ENCODE measurements around the gene SLC13A3. TPM values are rescaled to one million over a fixed set of nuclear protein-coding genes. Genes with fewer than 3 reads are reported as not detected.

The SLC13A3 gene
- total RNA-seq, 1 donor from 2014 or later: 18.8 TPM

DNA sequence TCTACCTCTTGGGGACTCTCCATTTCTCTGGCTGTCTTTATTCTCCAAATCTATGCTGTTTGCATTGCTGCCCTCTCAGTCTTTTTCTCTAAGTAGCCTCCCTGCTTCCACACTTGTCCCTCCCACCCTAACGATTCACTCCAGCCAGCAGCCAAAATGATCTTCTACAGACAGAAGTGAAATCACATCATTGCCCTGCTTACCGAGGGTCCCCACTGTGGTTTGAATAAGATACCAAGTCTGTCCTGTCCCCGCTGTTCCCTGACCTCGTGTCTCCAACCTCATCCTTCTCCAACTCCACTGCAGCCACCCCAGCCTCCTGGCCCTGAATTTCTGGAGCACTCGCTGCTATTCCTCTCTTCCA is 89.3 kb downstream of the SLC13A3 start:
- Mint-ChIP-seq H3K36me3 (no peaks in the 10 kb centered on the region), H3K27me3 (ENCODE audit: low read depth) (peaks cover 2% of the 10 kb centered on the region), H3K4me1 (no peaks in the 10 kb centered on the region), H3K4me3 (no peak overlapping the region), H3K27ac (no peak overlapping the region), H3K9me3 (no peaks in the 10 kb centered on the region)
- TF ChIP-seq, protein P1, sequence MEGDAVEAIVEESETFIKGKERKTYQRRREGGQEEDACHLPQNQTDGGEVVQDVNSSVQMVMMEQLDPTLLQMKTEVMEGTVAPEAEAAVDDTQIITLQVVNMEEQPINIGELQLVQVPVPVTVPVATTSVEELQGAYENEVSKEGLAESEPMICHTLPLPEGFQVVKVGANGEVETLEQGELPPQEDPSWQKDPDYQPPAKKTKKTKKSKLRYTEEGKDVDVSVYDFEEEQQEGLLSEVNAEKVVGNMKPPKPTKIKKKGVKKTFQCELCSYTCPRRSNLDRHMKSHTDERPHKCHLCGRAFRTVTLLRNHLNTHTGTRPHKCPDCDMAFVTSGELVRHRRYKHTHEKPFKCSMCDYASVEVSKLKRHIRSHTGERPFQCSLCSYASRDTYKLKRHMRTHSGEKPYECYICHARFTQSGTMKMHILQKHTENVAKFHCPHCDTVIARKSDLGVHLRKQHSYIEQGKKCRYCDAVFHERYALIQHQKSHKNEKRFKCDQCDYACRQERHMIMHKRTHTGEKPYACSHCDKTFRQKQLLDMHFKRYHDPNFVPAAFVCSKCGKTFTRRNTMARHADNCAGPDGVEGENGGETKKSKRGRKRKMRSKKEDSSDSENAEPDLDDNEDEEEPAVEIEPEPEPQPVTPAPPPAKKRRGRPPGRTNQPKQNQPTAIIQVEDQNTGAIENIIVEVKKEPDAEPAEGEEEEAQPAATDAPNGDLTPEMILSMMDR (IDR thresholded peaks at IDR 0.05; ENCODE audit: unreplicated experiment): no peak
- DNase-seq (ENCODE audit: low spot score in 2 of 2, unreplicated experiment in 2 of 2): no peak

DNA sequence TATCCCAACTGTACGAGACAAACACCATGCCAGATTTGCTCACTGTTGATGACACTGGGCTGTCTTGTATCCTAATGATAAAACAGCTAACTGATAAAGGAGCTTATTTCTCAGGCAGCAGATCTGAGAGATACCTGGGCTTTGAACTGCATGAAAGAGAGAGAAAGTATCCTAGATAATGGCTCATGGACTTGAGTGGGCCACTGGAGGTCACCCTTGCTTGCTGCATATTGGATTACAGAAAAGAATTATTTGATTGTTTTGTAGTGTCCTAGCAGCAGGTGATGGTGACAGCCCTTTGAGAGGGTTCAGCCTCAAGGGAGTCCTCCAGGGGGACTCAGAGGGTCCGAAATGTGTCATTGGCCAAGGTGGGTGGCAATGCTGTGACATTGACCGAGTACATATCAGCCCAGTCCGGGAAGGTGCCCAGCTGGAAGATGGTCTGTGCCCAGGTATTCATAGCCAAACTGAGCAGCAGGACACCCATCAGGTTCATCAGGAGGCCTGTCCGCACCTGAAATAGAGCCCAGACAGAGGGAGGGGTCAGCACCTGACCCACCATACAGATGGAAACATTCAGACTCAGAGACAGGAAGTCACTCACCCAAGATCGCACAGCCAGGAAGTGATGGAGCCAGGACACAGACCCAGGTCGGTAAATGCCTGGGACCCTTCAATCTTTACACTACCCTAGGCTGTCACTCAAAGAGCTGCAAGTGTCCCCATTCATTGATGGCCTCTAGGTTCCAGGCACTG is 91.4 kb downstream of the SLC13A3 start:
- no peak overlapping the region for H3K4me3 Mint-ChIP-seq
- H3K27ac Mint-ChIP-seq: no peak overlapping the region
- DNase-seq (ENCODE audit: low spot score in 2 of 2, unreplicated experiment in 2 of 2): no peak
- H3K36me3 Mint-ChIP-seq: no peaks in the 10 kb centered on the region
- no peaks in the 10 kb centered on the region for H3K9me3 Mint-ChIP-seq
- no peaks in the 10 kb centered on the region for H3K4me1 Mint-ChIP-seq
- TF ChIP-seq, protein P1 (IDR thresholded peaks at IDR 0.05; ENCODE audit: unreplicated experiment): no peak
- peaks cover 7% of the 10 kb centered on the region for H3K27me3 Mint-ChIP-seq (ENCODE audit: low read depth)

DNA sequence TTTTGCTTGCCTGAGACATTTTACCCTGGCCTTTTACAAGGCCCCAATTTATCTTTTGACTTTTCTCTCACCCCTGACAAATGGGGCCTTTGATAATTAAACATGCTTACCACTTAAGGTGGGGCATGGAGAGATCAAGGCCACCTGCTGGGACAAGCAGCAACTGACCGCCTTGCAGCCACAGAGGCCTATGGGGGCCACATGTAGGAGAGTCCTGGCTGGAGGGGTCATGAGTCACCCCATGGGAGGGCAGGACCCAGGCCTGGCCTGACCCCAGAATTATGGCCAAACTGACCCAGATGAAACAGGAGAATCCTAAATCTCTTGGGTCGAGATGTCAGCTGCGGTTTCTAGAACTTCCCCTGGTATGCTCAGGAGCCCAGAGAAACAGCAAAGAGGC is 92.3 kb downstream of the SLC13A3 start:
- H3K4me1 Mint-ChIP-seq: no peaks in the 10 kb centered on the region
- H3K27ac Mint-ChIP-seq: no peak overlapping the region
- peaks cover 7% of the 10 kb centered on the region for H3K27me3 Mint-ChIP-seq (ENCODE audit: low read depth)

DNA sequence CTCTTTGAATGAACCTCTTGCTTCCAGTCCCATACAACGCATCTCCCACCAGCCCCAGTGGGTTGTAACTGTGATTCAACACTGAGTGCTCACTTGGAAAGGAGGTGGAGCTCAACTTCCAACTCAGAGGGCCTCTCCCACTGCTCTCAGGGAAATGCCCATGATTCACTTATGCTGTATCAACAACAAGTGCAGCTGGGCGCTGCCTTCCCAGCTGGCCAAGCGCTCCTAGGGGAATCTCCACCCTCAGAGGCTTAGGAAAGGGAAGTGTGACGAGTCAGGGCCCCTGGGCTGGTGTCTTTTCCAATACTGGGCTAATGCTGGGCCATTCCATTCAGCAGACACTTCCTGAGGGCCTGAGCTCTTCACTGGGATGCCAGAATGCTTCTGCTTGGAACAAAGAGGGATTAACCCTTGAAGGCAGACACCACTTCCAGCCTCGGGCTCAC is 92.7 kb downstream of the SLC13A3 start:
- H3K36me3 Mint-ChIP-seq: no peaks in the 10 kb centered on the region
- TF ChIP-seq, protein P1 (IDR thresholded peaks at IDR 0.05; ENCODE audit: unreplicated experiment): no peak
- no peaks in the 10 kb centered on the region for H3K9me3 Mint-ChIP-seq
- no peak overlapping the region for H3K27ac Mint-ChIP-seq
- H3K4me3 Mint-ChIP-seq: no peak overlapping the region
- peaks cover 7% of the 10 kb centered on the region for H3K27me3 Mint-ChIP-seq (ENCODE audit: low read depth)
- H3K4me1 Mint-ChIP-seq: no peaks in the 10 kb centered on the region
- DNase-seq (ENCODE audit: low spot score in 2 of 2, unreplicated experiment in 2 of 2): no peak

More for the DNA sequence above, 92.3 kb downstream of the SLC13A3 start:
- no peaks in the 10 kb centered on the region for H3K36me3 Mint-ChIP-seq
- H3K4me3 Mint-ChIP-seq: no peak overlapping the region
- TF ChIP-seq, protein P1 (IDR thresholded peaks at IDR 0.05; ENCODE audit: unreplicated experiment): no peak
- no peak for DNase-seq (ENCODE audit: low spot score in 2 of 2, unreplicated experiment in 2 of 2)
- H3K9me3 Mint-ChIP-seq: no peaks in the 10 kb centered on the region

- no peak for DNase-seq (ENCODE audit: low spot score in 2 of 2, unreplicated experiment in 2 of 2)
- TF ChIP-seq, protein P1 (IDR thresholded peaks at IDR 0.05; ENCODE audit: unreplicated experiment): no peak
- Mint-ChIP-seq H3K4me3 (no peak overlapping the region), H3K9me3 (no peaks in the 10 kb centered on the region), H3K36me3 (no peaks in the 10 kb centered on the region), H3K27me3 (ENCODE audit: low read depth) (peaks cover 7% of the 10 kb centered on the region), H3K4me1 (no peaks in the 10 kb centered on the region), H3K27ac (no peak overlapping the region)
Measured at GRCh38 chr20:46557231-46557956, 93.9 kb downstream of the SLC13A3 start.
